Measurements from ENCODE around the gene EEF2K. TPM values are rescaled to one million over a fixed set of nuclear protein-coding genes. Genes with fewer than 3 reads are reported as not detected.

EEF2K gene
- polyA plus RNA-seq, 2 of the 4 experiments (the other 2 are of a cell fraction) = 8.2 to 9.4 TPM

DNA sequence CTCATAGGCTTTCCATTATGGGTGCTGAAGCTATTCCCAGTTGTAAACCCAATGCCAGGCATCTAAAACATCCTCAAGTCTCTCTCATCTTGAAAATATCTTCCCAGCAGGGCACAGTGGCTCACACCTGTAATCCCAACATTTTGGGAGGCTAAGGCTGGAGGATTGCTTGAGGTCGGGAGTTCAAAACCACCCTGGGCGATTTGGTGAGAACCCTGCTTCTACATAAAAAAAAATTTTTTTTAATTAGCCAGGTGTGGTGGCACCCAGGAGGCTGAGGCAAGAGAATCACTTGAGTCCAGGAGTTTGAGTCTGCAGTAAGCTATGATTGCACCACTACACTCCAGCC lies 13.0 kb upstream of the EEF2K start:
- H3K4me1 ChIP-seq = peaks cover 14% of the 10 kb centered on the region
- WGBS (ENCODE audit: missing lambda C conversion rate) = 39% methylated on average over 2 of the region's 2 CpGs
- H3K9me3 ChIP-seq = no peaks in the 10 kb centered on the region
- POLR2A ChIA-PET = no interaction called here
- no peak for ATAC-seq
- TF ChIP-seq CEBPB (IDR thresholded peaks at IDR 0.05) (no peak), POLR2A (IDR thresholded peaks at IDR 0.05; ENCODE audit: low read length) (no peak)
- TF ChIP-seq, protein P1, sequence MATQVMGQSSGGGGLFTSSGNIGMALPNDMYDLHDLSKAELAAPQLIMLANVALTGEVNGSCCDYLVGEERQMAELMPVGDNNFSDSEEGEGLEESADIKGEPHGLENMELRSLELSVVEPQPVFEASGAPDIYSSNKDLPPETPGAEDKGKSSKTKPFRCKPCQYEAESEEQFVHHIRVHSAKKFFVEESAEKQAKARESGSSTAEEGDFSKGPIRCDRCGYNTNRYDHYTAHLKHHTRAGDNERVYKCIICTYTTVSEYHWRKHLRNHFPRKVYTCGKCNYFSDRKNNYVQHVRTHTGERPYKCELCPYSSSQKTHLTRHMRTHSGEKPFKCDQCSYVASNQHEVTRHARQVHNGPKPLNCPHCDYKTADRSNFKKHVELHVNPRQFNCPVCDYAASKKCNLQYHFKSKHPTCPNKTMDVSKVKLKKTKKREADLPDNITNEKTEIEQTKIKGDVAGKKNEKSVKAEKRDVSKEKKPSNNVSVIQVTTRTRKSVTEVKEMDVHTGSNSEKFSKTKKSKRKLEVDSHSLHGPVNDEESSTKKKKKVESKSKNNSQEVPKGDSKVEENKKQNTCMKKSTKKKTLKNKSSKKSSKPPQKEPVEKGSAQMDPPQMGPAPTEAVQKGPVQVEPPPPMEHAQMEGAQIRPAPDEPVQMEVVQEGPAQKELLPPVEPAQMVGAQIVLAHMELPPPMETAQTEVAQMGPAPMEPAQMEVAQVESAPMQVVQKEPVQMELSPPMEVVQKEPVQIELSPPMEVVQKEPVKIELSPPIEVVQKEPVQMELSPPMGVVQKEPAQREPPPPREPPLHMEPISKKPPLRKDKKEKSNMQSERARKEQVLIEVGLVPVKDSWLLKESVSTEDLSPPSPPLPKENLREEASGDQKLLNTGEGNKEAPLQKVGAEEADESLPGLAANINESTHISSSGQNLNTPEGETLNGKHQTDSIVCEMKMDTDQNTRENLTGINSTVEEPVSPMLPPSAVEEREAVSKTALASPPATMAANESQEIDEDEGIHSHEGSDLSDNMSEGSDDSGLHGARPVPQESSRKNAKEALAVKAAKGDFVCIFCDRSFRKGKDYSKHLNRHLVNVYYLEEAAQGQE (IDR thresholded peaks at IDR 0.05) = peak; percentile 23; the same call in 1 of the 2 replicates
- H3K27ac ChIP-seq = no peak overlapping the region
- CTCF ChIA-PET = interaction anchor here (1.6 to 24.4 kb wide), 3 partner anchors 15 to 129 kb away, joined by 4 to 320 read pairs (median 87); partner anchors contain the start of genes EEF2K and POLR3E
- FAIRE-seq = no peak
- H3K4me2 ChIP-seq = no peak overlapping the region
- no peak overlapping the region for H3K4me3 ChIP-seq
- no peak for DNase-seq (ENCODE audit: low read depth in 1 of 2, low spot score in 1 of 2)

DNA sequence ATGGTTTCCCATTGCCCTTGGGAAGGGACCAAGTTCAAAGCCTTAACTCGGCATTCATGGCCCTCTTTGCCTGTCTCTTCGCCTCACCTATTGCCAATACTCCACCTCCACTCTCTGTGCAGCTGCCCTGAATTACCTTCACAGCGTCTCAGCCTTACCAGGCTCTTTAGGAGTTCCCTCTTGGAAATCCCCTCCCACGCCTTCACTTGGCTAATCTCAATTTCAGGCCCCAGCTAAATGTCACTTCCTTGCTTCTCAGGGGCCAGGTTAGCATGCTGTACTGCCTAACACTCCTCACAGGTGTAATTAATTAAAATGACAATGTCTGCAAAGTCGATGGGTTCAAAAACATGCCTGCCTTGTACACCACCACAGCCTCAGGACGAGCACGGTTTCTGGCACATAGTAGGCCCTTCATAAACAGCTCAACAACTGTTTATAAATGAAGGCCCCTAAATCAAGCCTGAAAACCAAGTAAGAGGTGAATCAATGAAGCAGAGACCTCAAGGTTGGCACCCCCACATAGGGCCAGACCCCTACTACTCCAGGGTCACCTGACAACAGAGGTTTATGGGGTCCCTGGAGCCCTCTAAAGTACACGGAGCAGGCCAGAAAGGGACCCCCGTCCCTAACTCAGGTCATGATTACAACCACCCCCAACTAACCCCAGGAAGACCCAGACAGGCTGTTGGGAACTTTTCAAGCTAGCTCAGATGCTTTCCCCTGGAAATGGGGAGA lies 11.2 kb upstream of the EEF2K start:
- FAIRE-seq (no peak), ATAC-seq (no peak), DNase-seq (ENCODE audit: low read depth in 1 of 2, low spot score in 1 of 2) (no peak)
- Histone ChIP-seq H3K4me3 (no peak overlapping the region), H3K4me2 (peak overlapping the region; percentile 34; the same call in 2 of the 3 replicates), H3K9me3 (no peaks in the 10 kb centered on the region), H3K27ac (no peak overlapping the region), H3K4me1 (peaks cover 18% of the 10 kb centered on the region)
- ChIA-PET POLR2A (no interaction called here), CTCF (interaction anchor here (0.6 to 24.4 kb wide), 9 partner anchors 13 to 1491 kb away, joined by 3 to 320 read pairs (median 4); partner anchors contain the start of genes EEF2K and POLR3E)
- TF ChIP-seq ZSCAN20 (CRISPR knock-in tag; IDR thresholded peaks at IDR 0.05) (no peak), NR3C1 (IDR thresholded peaks at IDR 0.05) (no peak)
- TF ChIP-seq, protein P2, sequence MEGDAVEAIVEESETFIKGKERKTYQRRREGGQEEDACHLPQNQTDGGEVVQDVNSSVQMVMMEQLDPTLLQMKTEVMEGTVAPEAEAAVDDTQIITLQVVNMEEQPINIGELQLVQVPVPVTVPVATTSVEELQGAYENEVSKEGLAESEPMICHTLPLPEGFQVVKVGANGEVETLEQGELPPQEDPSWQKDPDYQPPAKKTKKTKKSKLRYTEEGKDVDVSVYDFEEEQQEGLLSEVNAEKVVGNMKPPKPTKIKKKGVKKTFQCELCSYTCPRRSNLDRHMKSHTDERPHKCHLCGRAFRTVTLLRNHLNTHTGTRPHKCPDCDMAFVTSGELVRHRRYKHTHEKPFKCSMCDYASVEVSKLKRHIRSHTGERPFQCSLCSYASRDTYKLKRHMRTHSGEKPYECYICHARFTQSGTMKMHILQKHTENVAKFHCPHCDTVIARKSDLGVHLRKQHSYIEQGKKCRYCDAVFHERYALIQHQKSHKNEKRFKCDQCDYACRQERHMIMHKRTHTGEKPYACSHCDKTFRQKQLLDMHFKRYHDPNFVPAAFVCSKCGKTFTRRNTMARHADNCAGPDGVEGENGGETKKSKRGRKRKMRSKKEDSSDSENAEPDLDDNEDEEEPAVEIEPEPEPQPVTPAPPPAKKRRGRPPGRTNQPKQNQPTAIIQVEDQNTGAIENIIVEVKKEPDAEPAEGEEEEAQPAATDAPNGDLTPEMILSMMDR (IDR thresholded peaks at IDR 0.05) = no peak
- 63% methylated on average over 9 of the region's 9 CpGs for WGBS (ENCODE audit: missing lambda C conversion rate)

DNA sequence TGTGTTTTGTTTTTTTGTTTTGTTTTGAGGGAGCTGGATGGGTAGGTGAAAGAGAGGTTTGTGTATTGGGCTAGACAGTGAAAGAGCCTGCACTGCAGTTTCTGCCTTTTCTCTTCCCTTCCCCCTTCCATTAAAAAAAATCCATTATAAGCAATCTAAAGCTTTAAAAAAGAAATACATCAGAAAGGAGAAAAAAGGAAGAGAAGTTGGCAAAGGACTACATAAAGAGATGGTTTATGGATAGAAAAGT lies 10.7 kb upstream of the EEF2K start:
- Histone ChIP-seq H3K4me3 (no peak overlapping the region; the same call in 2 of the 3 replicates), H3K4me1 (peaks cover 22% of the 10 kb centered on the region), H3K9me3 (no peaks in the 10 kb centered on the region), H3K4me2 (peak overlapping the region; percentile 34; the same call in 2 of the 3 replicates), H3K27ac (no peak overlapping the region)
- TF ChIP-seq TFCP2L1 (CRISPR knock-in tag; IDR thresholded peaks at IDR 0.05) (0 out of 2 replicates have a peak, but pooled peaks have one; percentile 8), JUNB (IDR thresholded peaks at IDR 0.05) (no peak)
- ChIA-PET CTCF (interaction anchor here (0.7 to 24.4 kb wide), 7 partner anchors 12 to 1018 kb away, joined by 3 to 320 read pairs (median 4); partner anchors contain the start of genes EEF2K and POLR3E), POLR2A (no interaction called here)
- ATAC-seq (no peak), DNase-seq (ENCODE audit: low read depth in 1 of 2, low spot score in 1 of 2) (no peak), FAIRE-seq (no peak)

DNA sequence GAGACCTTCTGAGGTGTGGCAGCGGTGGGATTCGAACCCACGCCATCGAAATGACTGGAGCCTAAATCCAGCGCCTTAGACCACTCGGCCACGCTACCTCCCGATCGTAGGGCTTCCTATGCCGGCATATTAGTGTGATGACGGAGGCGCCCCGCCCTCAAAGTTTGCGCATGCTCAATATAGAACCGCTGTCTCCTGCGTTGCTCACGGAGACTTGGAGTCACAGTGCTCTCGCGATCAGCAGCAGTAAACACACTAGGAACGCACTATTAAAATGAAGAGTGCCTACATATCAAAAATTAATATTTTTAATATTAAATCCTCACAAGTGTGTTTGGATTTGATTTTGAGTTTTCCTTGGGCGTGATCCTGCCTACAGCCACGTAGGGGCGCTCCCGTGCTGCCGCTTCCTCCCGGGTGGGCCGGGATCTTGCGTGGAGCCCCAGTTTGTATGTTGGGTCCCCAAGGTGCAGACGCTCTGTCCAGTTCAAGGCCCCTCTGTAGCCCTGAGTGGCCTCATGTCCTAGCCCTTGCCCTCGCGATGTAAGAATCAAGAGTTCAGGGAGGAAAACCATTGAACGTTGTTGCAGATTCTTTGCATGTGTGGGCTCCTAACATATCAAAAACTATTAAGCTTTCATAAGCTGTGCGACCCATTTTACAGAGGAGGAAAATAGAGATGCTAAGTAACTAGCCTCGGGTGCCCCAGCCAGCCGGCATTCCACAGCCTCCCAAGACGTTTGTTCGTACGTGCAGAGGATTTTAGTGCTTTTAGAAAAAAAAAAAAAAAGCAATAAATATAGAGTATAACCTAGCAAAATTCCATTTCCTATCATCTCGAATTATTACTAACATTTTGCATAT lies 10.2 kb upstream of the EEF2K start:
- WGBS (ENCODE audit: missing lambda C conversion rate) = 2% methylated on average over 39 of the region's 39 CpGs
- H3K4me3 ChIP-seq = peak overlapping the region; percentile 55
- no peaks in the 10 kb centered on the region for H3K9me3 ChIP-seq
- CTCF ChIA-PET = interaction anchor here (0.7 to 24.4 kb wide), 9 partner anchors 12 to 1018 kb away, joined by 3 to 320 read pairs (median 3); partner anchors contain the start of genes EEF2K and POLR3E
- peak overlapping the region; percentile 70 to 85 for H3K27ac ChIP-seq
- peaks cover 22% of the 10 kb centered on the region for H3K4me1 ChIP-seq
- FAIRE-seq (no peak), ATAC-seq (peak; percentile 40 to 55), DNase-seq (ENCODE audit: low read depth in 1 of 2, low spot score in 1 of 2) (peak; percentile 60 to 90)
- POLR2A ChIA-PET = interaction anchor here (0.8 to 1.2 kb wide), 2 partner anchors 9 to 102 kb away, joined by 4 to 6 read pairs; no protein-coding TSS in a partner anchor
- peak overlapping the region; percentile 75 for H3K4me2 ChIP-seq
- TF ChIP-seq KDM5A (IDR thresholded peaks at IDR 0.05) = peak; percentile 83
- TF ChIP-seq EHMT2 (IDR thresholded peaks at IDR 0.05; ENCODE audit: low read depth) = no peak
- TF ChIP-seq RFX5 (IDR thresholded peaks at IDR 0.05) = no peak
- TF ChIP-seq KDM1A (IDR thresholded peaks at IDR 0.05; ENCODE audit: low read depth) = peak; percentile 92
- TF ChIP-seq, protein P2 (IDR thresholded peaks at IDR 0.05) = peak; percentile 94
- 0 out of 2 replicates have a peak, but pooled peaks have one; percentile 13 for TF ChIP-seq POLR2A (IDR thresholded peaks at IDR 0.05; ENCODE audit: low read length)
- TF ChIP-seq HDAC2 (IDR thresholded peaks at IDR 0.05) = peak; percentile 89; the same call in 1 of the 2 replicates
- TF ChIP-seq CHD4 (IDR thresholded peaks at IDR 0.05; ENCODE audit: borderline replicate concordance) = peak; percentile 92
- TF ChIP-seq, protein P3, sequence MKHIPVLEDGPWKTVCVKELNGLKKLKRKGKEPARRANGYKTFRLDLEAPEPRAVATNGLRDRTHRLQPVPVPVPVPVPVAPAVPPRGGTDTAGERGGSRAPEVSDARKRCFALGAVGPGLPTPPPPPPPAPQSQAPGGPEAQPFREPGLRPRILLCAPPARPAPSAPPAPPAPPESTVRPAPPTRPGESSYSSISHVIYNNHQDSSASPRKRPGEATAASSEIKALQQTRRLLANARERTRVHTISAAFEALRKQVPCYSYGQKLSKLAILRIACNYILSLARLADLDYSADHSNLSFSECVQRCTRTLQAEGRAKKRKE (CRISPR knock-in tag; IDR thresholded peaks at IDR 0.05; ENCODE audit: low read depth) = no peak
- no peak for TF ChIP-seq CBX2 (IDR thresholded peaks at IDR 0.05; ENCODE audit: borderline replicate concordance, low read depth)
- no peak for TF ChIP-seq MAFK (IDR thresholded peaks at IDR 0.05; ENCODE audit: partially characterized antibody)
- no peak for TF ChIP-seq JUN (IDR thresholded peaks at IDR 0.05)
- peak in 1 of 2 experiments; percentile 44; a peak in 1 of 4 replicates for TF ChIP-seq CEBPB (IDR thresholded peaks at IDR 0.05)
- no peak for TF ChIP-seq NFE2L2 (conservative IDR thresholded peaks at IDR 0.05; ENCODE audit: low read length)
